IMR-90 (cell line): ENCODE measurements around the gene RNU1-3. TPM values are rescaled to one million over a fixed set of nuclear protein-coding genes. Genes with fewer than 3 reads are reported as not detected.
"Not testable (repeated sequence)": the region's sequence is repeated elsewhere in the genome, so short reads cannot be mapped to it uniquely, and the experiment has no call there.

Experiments used
- ATAC-seq: fragments of 200-7000 bp; cut with Tn5 transposase; 2 replicates; pipeline ENCODE4 v1.9.1; 2020; ENCODE audit warnings: low read depth, mild to moderate bottlenecking, moderate library complexity
- BruUV-seq: library from RNA; stranded (reverse); fragments of 400-500 nt; replicated peaks from 2 replicates; lab custom pipeline; 2021; lab: Mats Ljungman, UMichigan
- CTCF ChIA-PET: fragments of 300-600 bp; formaldehyde crosslinking; extraction: SDS; loops from one replicate; lab custom pipeline; 2021; ENCODE audit warnings: antibody characterized with exemption; lab: Yijun Ruan, JAX
- POLR2A ChIA-PET: fragments of 300-600 bp; sonication (Branson Sonifier 250); formaldehyde crosslinking; loops from one replicate; lab custom pipeline; 2022; ENCODE audit warnings: antibody characterized with exemption; ENCODE audit not compliant: unreplicated experiment; lab: Charles Lee
- DNase-seq: peaks from one replicate; pipeline ENCODE4 v3.0.0; 2013
- H2AFZ ChIP-seq: replicated peaks from 2 replicates; pipeline ENCODE3; 2013; ENCODE audit warnings: low read length, mild to moderate bottlenecking; ENCODE audit not compliant: poor library complexity
- H2AK5ac ChIP-seq: 2 replicates; pipeline ENCODE4 v1.6.1; 2013; ENCODE audit warnings: low read depth, low read length, inconsistent platforms
- H2AK9ac ChIP-seq: replicated peaks from 2 replicates; pipeline ENCODE3; 2013; ENCODE audit warnings: mild to moderate bottlenecking, low read depth, low read length, moderate library complexity; ENCODE audit not compliant: poor library complexity
- H2BK120ac ChIP-seq: 2 replicates; pipeline ENCODE4 v1.6.1; 2013; ENCODE audit warnings: low read depth, low read length, inconsistent platforms
- H2BK15ac ChIP-seq: 3 replicates; pipeline ENCODE4 v1.6.1; 2013; ENCODE audit warnings: low read depth, low read length, inconsistent platforms
- H2BK20ac ChIP-seq: 2 replicates; pipeline ENCODE4 v1.6.1; 2013; ENCODE audit warnings: low read depth, mild to moderate bottlenecking, inconsistent platforms, low read length, moderate library complexity
- H2BK5ac ChIP-seq: 2 replicates; pipeline ENCODE4 v1.6.1; 2013; ENCODE audit warnings: mild to moderate bottlenecking, low read depth, low read length, inconsistent platforms; ENCODE audit not compliant: poor library complexity, severe bottlenecking
- H3K14ac ChIP-seq: replicated peaks from 2 replicates; pipeline ENCODE4 v1.6.1; 2013; ENCODE audit warnings: low read depth, low read length, inconsistent platforms
- H3K18ac ChIP-seq: 2 replicates; pipeline ENCODE4 v1.6.1; 2013; ENCODE audit warnings: low read depth, low read length, control low read depth
- H3K23ac ChIP-seq: 2 replicates; pipeline ENCODE4 v1.6.1; 2013; ENCODE audit warnings: low read depth, low read length, inconsistent platforms
- H3K27ac ChIP-seq: 2 replicates; pipeline ENCODE4 v1.5.1; 2013; ENCODE audit warnings: mild to moderate bottlenecking, control low read depth, low read length; ENCODE audit not compliant: insufficient read depth
- H3K27me3 ChIP-seq: 2 replicates; pipeline ENCODE4 v1.6.1; 2013; ENCODE audit warnings: low read length; ENCODE audit not compliant: control insufficient read depth, insufficient read depth
- H3K36me3 ChIP-seq: 2 replicates; pipeline ENCODE4 v1.6.1; 2013; ENCODE audit warnings: low read length, mixed read lengths; ENCODE audit not compliant: control insufficient read depth, insufficient read depth
- H3K4ac ChIP-seq: 2 replicates; pipeline ENCODE4 v1.6.1; 2013; ENCODE audit warnings: low read depth, low read length, inconsistent platforms
- H3K4me1 ChIP-seq: 2 replicates; pipeline ENCODE4 v1.6.1; 2013; ENCODE audit warnings: low read length, mixed read lengths; ENCODE audit not compliant: control insufficient read depth, insufficient read depth
- H3K4me2 ChIP-seq: 2 replicates; pipeline ENCODE4 v1.6.1; 2013; ENCODE audit warnings: low read depth, mild to moderate bottlenecking, control low read depth, low read length, moderate library complexity
- H3K4me3 ChIP-seq: 2 replicates; pipeline ENCODE4 v1.5.1; 2013; ENCODE audit warnings: low read depth, mild to moderate bottlenecking, control low read depth, low read length, moderate library complexity; ENCODE audit not compliant: insufficient read depth
- H3K56ac ChIP-seq: 2 replicates; pipeline ENCODE4 v1.6.1; 2013; ENCODE audit warnings: low read length, inconsistent platforms; ENCODE audit not compliant: insufficient read depth; ENCODE audit errors: extremely low read depth
- H3K79me1 ChIP-seq, 2 experiments: 2 replicates each; pipeline ENCODE4 v1.6.1; 2013; ENCODE audit warnings: low read length in 2 of 2, inconsistent platforms in 1 of 2, low read depth in 1 of 2
- H3K9ac ChIP-seq: 2 replicates; pipeline ENCODE4 v1.6.1; 2013; ENCODE audit warnings: low read depth, low read length, control low read depth
- H3K9me1 ChIP-seq: 2 replicates; pipeline ENCODE4 v1.6.1; 2013; ENCODE audit warnings: low read length, inconsistent platforms; ENCODE audit not compliant: insufficient read depth
- H3K9me3 ChIP-seq: 2 replicates; pipeline ENCODE4 v1.6.1; 2013; ENCODE audit warnings: low read length; ENCODE audit not compliant: control insufficient read depth, insufficient read depth
- H4K20me1 ChIP-seq: 2 replicates; pipeline ENCODE4 v1.6.1; 2013; ENCODE audit warnings: low read length, inconsistent platforms; ENCODE audit not compliant: insufficient read depth
- H4K5ac ChIP-seq: 2 replicates; pipeline ENCODE4 v1.6.1; 2013; ENCODE audit warnings: mild to moderate bottlenecking, low read depth, low read length, control low read depth
- H4K8ac ChIP-seq, 2 experiments: 2 replicates each; pipeline ENCODE4 v1.6.1; 2013; ENCODE audit warnings: low read depth in 2 of 2, low read length in 2 of 2, control low read depth in 1 of 2, inconsistent platforms in 1 of 2
- H4K91ac ChIP-seq: 2 replicates; pipeline ENCODE4 v1.6.1; 2013; ENCODE audit warnings: low read depth, low read length, inconsistent platforms; ENCODE audit not compliant: insufficient read depth
- WGBS, 2 experiments: methylation state at CpG; one replicate each; pipeline versions ENCODE4 v1.1.5 to v1.1.7; 2013; ENCODE audit warnings: missing lambda C conversion rate in 2 of 2; ENCODE audit not compliant: insufficient read length in 1 of 2; ENCODE audit errors: extremely low coverage in 2 of 2; 5-methylcytosine and 5-hydroxymethylcytosine counted together
- dilution Hi-C: fragments of 300-500 bp; cut with HindIII; formaldehyde crosslinking; loops from one replicate; pipeline ENCODE4 v1.14.3; 2018; ENCODE audit warnings: low sequenced_read_pairs; ENCODE audit not compliant: unreplicated experiment
- in situ Hi-C: fragments of 300-500 bp; cut with MboI; formaldehyde crosslinking; loops from 3 replicates; pipeline ENCODE4 v1.14.3; 2019; ENCODE audit warnings: low sequenced_read_pairs, inconsistent platforms, mixed read lengths
- intact Hi-C: fragments of 100-400 bp; cut with micrococcal nuclease; formaldehyde crosslinking; loops from 2 replicates; pipeline ENCODE4 v1.10.0; 2022
- polyA plus RNA-seq, 3 experiments: library from polyadenylated mRNA; depleted of rRNA; stranded (reverse); fragments of >200 nt; gene quantifications; 2 replicates each; pipeline ENCODE4 v1.2.3, GENCODE V29; 2012; ENCODE audit warnings: low replicate concordance in 1 of 3
- total RNA-seq: library from RNA; depleted of rRNA; stranded (reverse); fragments of >200 nt; gene quantifications from 2 replicates; pipeline ENCODE4 v1.2.3, GENCODE V29; 2012

The RNU1-3 gene
- total and polyA plus RNA-seq, 2 of the 4 experiments (the other 2 are of a cell fraction): under 0.01 TPM; not detected in 1

DNA sequence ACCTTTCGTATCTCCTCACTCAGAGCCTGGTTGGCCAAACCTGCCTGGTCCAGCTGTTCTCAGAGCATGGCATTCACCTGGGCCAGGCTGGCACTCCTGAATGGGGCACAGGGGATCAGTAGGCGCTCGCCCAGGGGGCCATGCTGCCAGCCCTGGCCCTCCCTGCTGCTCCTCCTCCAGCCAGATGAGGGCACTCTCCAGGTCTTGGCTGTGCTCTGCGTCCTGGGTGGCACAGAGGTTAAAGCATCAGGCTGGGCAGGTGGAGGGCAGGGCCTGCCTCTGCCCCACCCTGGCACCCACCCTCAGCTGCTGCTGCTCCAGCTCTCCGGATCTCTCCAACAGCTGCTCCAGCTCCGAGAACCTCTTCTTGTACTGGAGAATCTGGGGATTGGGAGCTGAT lies 10.2 kb downstream of the RNU1-3 start:
- H3K79me1 ChIP-seq, H3K9me1 ChIP-seq, dilution Hi-C loops, in situ Hi-C loops, H2BK20ac ChIP-seq, H4K5ac ChIP-seq, H3K27me3 ChIP-seq, H2AFZ ChIP-seq, H4K20me1 ChIP-seq, H3K9ac ChIP-seq, POLR2A ChIA-PET, H4K8ac ChIP-seq, H3K36me3 ChIP-seq, H3K27ac ChIP-seq, H3K4me1 ChIP-seq, intact Hi-C loops, H2BK5ac ChIP-seq, H3K18ac ChIP-seq, H3K9me3 ChIP-seq, BruUV-seq, H2BK120ac ChIP-seq, H3K4me2 ChIP-seq, CTCF ChIA-PET, H3K23ac ChIP-seq, H2BK15ac ChIP-seq, H4K91ac ChIP-seq, H3K56ac ChIP-seq, H2AK5ac ChIP-seq, DNase-seq, H3K14ac ChIP-seq, ATAC-seq, H3K4me3 ChIP-seq, H2AK9ac ChIP-seq, H3K4ac ChIP-seq: not testable (repeated sequence)
- WGBS, 2 experiments: no CpG with 5 or more reads among the region's 6 CpGs

DNA sequence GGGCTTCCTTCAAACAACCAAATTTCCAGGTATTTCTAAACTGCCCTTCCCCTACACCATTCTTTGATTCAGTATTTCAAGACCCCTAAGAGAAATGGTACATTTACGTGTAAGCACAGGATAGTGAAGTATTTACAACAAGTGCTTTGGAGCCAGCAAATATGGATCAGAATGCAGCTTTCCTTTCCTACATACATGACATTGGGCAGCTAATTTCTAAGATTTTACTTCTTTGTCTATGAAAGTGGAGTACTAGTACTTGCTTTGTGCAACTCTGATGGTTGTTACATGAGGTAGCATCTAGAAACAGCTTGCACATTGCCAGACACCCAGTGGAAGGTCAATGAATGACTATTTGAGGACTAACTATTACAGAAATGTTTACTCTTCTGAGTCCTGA lies 15.2 kb downstream of the RNU1-3 start:
- H3K23ac ChIP-seq, H2AK5ac ChIP-seq, H3K36me3 ChIP-seq, H2BK120ac ChIP-seq, H3K9me3 ChIP-seq, H4K20me1 ChIP-seq, H4K5ac ChIP-seq, H3K9ac ChIP-seq, H3K79me1 ChIP-seq, H3K4me1 ChIP-seq, POLR2A ChIA-PET, H2BK15ac ChIP-seq, H4K91ac ChIP-seq, ATAC-seq, H3K56ac ChIP-seq, H3K14ac ChIP-seq, H3K18ac ChIP-seq, H3K4me2 ChIP-seq, intact Hi-C loops, BruUV-seq, H3K4me3 ChIP-seq, dilution Hi-C loops, H3K27ac ChIP-seq, H2BK5ac ChIP-seq, in situ Hi-C loops, H3K27me3 ChIP-seq, DNase-seq, H3K4ac ChIP-seq, H2AK9ac ChIP-seq, H3K9me1 ChIP-seq, CTCF ChIA-PET, H2BK20ac ChIP-seq, H2AFZ ChIP-seq, H4K8ac ChIP-seq: not testable (repeated sequence)
- WGBS, 2 experiments: no CpG with 5 or more reads among the region's 1 CpG
